NCI-H2029 treated with DMSO at 0.1 percent for 48 hours (cell line): ENCODE measurements around the gene GET4.
"Not testable (repeated sequence)": the region's sequence is repeated elsewhere in the genome, so short reads cannot be mapped to it uniquely, and the experiment has no call there.

ENCODE experiments used
- DNase-seq: peaks from one replicate; lab custom pipeline; 2025; lab: John Stamatoyannopoulos, UW

The GET4 gene

DNA sequence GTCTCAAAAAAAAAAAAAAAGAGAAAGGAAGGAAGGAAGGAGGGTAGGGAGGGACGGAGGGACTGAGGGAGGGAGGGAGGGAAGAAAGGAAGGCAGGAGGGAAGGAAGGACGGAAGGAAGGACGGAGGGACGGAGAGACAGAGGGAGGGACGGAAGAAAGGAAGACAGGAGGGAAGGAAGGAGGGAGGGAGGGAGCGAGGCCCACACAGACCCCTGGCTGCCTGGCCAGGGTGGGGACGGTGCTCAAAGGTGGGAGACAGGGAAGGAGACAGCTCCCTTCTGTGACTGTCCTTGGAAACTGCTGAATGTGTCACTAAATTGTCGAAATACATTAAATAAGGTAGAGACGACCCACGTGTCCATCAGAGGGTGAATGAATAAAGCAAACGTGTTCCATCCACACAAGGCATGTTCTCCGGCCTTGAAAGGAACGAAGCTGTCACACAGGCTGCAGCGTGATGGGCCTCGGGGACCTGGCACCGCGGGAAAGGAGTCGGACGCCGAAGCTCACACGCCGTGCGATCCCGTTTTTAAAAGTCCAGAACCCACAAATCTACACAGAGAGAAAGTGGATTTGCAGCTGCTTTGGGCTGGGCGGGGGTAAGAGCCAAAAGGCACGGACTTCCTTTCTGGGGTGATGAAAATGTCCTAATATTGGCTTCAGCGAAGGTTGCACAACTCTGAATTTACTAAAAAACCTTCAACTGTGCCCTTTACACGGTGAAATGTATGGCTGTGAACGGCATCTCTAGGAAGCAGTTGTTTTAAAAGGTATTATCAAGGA, 54.8 kb downstream of the GET4 start:
- no peak for DNase-seq

DNA sequence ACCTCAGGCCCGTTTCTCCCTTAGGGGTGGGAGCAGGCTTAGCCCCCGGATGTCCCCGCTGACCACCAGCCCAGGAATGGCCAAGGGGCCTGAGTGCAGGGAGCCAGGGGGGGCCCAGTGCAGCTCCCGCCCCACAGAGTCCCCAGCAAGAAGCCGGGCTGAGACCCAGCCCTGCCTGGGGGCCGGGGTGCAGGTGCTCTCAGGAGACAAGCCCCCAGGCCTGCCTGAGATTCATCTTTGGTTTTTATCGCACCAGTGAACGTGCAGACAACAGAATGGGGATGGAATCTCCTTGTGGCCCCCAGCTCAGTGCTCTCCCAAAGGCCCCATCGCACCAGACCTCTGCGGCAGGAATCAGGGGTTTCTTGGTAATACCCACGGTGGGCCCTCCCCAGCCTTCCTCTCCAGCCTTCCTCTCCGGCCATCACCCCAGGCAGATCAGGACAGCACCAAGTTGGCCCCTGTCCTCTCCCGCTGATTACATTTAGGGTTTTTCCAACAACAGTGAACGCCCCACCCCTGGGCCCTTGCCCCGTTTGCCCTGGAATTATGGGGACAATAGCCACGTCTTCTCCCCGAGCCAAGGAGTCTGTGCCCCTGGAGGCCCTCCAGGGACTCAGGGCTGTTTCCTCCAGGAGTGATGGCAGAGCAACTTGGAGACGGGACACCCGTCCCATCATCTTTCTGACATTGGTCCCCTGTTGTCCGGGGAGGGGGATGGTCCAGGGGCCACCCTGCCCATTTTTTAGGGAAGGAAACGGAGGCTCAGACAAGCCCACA, 55.7 kb downstream of the GET4 start:
- DNase-seq: no peak

DNA sequence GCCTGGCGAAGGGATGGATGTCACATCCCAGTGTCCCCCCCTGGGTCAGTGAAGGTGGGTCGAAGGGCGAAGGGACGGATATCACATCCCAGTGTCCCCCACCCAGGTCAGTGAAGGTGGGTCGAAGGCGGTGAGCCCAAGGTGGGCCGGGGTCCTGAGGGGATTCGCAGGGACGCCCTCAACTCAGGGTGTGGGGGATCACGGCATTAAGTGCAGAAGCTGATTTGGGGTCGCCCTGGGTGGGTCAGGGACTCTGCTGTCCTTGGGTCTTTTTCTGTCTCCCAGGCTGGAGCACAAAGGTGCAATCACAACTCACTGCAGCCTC, 56.3 kb downstream of the GET4 start:
- DNase-seq: no peak

DNA sequence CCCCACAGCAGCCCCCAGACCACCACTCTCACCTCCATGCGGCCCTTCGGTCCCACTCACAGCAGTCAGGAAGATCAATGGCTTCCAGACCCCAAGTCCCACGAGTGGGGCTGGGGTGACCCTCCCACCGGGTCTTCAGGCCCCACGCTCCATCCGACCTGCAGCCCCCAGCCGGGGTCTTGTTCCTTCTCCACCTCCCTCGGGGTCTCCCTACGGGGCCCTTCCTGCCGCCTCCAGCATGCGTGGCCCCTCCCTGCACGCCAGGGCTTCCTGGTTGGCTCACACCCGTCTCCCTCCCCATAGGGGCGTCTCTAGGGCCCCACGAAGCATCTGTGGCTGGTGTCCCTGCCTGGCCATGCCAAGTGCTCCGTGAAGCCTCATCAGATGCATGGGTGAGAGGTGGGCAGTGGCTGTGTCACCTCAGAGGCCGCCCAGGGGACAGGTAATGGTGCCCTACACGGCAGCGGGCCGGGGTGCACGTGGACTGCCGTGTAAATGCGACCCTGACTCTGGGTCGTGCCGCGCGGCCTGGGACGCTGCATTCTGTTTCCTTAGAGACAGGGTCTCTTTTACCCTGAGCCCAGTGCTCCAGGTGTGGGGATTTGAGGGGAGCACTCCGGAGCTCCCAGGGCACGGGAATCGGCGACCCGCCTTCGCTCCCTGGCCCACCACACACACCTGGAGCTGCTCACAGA, 58.3 kb downstream of the GET4 start:
- no peak for DNase-seq

DNA sequence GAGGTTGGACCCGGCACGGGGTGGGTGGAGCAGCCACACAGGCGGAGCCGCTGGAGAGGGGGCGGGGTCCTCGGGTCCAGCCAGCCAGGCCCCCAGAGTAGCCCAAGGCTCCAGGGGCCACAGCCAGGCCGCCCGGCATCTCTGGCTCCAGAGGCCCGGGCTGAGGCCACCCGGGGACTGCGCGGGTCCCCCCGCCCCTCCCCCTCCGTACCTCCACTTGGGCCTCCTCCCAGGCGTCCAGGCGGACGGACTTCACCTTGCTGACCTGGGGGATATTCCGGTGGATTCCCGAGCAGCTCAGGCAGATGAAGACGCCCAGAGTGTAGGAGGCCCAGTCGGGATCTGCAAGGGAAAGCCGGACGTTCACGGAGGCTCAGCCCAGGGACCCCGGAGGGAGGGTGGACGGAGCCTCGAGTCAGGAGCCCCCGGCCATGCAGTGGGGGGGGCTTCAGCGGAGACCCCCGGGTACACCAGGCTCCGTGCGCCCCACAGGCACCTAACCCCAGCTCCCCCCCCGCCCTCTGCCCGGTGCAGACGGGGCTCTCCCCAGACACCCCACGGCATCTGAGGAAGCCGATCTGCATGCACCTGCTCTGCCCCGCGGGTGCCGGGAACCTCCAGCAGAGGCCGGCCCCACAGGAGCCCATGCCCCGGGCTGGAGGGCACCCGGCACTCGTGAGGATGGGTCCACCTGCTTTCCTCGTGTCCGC, 59.0 kb downstream of the GET4 start:
- no peak for DNase-seq

DNA sequence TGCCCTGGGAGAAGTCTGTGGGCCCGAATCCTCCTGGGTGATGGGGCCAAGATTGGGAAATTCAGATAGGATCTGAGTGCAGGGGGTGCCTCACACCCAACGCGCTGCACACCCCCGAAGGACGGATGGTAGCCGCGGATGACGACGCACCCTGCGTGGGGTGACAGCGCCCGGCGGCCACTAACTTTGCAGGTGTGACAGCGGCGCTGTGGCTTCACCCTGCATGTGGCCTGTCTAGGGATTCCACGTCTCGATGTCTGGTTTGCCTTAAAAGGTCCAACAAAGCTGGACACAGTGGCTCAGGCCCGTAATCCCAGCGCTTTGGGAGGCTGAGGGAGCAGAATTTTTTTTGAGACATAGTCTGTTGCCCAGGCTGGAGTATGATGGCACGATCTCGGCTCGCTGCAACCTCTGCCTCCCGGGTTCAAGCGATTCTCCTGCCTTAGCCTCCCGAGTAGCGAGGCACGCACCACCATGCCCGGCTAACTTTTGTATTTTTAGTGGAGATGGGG, 59.6 kb downstream of the GET4 start:
- DNase-seq: no peak

DNA sequence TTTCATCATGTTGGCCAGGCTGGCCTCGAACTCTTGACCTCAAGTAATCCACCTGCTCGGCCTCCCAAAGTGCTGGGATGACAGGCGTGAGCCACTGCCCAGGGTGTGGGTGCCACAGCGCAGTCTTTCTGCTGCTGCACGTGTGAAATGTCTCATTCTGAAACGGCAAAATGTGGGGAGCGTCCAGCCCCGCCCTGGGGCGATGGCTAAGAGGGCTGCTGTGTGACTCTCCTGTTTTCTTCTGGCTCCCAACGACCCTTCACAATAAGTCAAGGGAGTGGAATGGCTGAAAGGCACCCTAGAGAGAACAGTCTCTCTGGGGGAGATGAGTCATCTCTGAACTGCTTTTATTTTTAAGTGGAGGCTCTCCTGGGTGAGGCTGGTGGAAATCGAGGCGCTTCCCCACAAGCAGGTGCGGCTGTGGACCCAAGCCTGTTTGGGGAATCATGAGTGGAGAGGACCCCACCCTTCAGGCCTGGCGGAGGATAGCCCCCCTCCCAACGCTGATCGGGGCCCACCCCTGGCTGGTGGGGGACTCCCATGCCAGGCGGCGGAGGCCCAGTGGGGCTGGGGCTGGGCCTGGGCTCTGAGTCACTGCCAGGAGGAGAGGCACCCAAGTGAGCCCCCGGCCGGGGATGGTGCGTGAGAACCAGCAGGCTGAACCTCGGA, 60.2 kb downstream of the GET4 start:
- no peak for DNase-seq

DNA sequence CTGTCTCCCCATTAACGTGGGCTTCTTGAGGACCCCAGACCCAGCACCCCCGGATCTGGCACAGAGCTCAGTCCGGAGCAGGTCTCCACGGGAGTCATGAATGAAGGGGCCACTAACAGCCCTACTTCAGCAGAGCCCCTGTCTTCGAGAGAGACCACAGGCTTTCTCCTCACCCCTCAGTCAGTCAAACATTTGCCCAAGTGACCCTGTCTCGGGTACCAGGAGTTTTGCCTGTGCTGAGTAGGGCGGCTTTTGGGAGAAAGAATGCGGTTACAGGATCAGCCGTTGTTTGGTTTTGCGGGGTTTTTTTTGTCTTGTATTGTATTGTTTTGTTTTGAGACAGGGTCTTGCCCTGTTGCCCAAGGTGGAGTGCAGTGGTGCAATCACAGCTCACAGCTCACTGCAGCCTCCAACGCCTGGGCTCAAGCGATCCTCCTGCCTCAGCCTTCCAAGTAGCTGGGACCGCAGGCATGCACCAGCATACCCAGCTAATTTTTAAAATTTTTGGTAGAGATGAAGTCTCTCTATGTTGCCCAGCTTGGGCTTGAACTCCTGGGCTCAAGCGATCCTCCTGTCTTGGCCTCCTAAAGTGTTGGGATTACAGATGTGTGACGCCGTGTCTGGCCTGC, 61.6 kb downstream of the GET4 start:
- DNase-seq: no peak

DNA sequence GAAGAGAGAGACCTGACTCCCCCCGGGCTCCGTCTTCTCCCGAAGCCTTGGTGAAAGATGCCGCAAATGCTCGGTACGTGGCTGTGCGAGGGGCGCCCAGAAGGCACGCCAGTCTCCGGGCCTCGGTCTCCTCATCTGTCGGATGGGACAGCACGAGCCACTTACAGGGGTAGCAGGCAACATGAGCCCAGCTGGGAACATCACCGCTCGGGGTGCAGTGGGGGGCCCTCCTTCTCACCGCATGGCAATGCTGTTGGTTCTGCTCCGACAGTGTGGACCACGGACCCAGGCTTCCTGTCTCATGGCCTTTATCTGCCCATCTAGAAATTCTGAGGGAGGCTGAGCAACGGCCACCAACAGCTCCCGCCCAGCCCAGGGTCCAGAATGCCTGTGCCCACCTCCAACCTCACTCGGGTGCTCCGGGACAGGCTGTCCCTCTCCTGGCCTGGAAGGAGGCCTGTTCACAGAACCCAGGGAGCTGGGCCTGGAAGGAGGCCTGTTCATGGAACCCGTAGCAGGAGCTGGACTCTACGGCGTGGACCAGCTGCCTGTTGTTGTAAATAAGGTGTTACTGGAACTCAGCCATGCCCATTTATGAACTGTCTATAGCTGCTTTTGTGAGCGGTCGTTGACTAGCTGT, 62.3 kb downstream of the GET4 start:
- no peak for DNase-seq

DNA sequence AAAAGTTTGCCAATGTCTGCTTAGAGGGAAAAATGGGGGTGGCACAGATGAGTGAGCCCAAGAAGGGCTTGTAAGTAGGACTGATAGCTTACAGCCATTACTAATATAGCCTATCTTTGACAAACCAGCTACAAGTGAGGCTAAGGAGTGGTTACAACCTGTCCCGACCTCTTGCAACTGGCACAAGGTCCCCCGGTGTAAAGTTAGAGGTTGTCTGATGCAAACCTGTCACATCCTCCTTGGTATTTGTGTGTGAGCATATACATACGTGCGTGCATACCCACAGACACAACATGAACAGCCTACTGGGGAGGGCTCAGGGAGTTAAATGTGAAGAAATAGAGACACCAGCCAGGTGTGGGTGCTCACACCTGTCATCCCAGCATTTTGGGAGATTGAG, 63.5 kb downstream of the GET4 start:
- no peak for DNase-seq

DNA sequence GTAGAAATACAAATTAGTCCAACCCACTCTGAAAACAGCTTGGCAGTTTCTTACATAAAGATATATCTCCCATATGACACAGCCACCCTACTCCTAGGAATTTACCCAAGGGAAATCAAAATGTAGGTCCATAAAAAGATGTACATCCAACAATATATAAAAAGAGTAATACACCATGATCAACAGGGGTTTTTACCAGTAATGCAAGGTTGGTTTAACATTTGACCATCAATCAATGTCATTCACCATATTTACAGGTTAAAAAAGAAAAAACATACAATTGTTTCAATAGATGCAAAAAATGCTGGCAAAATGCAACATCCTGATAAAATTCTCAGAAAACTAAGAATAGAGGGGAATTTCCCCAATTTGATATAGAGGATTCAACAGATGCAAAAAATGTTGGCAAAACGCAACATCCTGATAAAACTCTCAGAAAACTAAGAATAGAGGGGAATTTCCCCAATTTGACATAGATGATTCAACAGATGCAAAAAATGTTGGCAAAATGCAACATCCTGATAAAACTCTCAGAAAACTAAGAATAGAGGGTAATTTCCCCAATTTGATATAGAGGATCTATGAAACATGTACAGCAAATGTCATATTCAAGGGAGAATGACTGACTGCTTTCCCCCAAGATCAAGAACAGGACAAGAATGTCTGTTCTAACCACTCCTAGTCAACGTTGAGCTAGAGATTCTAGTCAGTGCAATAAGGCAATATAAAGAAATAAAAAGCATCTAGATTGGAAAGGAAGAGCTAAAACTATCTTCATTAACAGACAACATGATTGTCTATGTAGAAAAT, 64.5 kb downstream of the GET4 start:
- no peak for DNase-seq

DNA sequence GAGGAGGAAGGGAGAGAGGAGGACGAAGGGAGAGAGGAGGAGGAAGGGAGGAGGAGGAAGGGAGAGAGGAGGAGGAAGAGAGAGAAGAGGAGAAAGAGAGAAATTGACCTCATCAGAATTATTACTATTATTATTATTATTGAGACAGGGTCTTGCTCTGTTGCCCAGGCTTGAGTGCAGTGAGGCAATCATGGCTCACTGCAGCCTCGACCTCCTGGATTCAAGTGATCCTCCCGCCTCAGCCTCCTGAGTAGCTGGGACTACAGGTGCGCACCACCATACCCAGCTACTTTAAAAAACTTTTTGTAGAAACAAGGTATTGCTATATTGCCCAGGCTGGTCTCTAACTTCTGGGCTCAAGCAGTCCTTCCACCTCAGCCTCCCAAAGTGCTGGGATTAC, 67.4 kb downstream of the GET4 start:
- not testable (repeated sequence) for DNase-seq

DNA sequence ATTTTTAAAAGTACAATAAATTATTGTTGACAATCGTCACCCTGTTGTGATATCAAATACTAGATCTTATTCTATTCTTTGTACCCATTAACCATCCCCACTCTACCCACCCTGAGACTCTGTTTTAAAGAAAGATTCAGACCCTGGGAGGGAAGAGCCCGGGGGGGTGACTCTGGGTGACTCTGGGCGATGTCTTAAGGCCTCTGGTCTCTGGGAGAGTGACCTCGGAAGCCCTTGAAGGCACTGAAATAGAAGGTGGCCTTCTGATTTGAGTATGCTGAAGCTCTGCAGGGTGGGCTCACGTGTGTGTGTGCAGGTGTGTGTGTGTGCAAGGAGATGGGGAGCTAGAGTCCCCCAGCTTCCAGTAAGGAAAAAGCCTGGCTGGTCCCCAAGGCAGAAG, 68.4 kb downstream of the GET4 start:
- no peak for DNase-seq

DNA sequence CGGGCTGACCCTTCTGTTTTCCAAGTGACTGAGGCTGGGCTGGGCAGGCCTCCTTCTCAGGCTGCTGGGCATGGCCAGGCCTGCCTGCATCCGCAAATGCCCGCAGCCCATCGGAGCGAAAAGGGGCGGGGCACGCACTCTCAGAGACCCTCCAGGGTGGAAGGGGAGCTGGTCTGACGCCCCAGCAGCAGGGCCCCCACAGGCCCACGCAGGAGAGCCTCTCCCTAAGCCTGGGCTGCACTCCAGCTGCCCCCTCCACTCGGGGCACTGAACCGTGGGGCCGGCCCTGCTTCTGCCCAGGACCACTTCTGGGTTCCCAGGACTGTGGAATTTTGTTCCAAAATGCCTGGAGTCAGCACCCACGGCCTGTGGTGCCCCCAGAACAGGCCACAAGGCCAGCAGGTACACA, 68.8 kb downstream of the GET4 start:
- no peak for DNase-seq

DNA sequence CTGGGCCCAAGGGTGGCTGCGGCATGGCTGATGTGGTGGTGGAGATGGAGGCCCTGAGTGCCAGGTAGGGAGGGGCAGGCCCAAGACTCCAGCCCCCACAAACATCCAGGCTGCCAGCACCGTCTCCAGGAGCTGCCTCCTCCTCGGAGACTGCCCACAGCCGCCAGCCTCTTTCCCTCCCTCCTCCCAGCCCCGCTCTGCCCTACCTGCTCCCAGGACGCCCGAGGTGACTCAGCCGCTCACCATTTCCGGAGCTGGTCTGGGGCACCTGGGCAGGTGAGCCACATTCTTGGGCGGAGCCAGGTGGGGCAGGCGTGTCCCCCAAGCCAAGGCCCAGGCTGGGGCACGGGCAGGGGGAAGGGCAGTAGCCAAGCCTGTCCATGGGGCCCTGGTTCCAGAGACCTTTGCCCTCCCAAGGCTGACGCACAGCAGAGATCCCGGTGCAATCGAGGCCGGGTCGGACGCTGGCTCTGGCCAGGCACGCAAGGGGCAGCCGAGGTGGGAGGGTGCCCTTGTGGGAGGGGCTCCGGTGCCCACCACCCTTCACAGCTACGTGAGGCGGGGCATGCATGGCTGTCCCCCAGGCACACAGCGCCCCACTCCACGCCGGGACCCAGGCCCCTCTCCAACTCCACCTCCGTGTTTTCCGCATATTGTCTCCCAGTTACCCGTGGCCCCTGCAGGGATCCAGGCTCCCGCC, 69.4 kb downstream of the GET4 start:
- DNase-seq: no peak
